ENCODE data around the gene ULK4. TPM values are rescaled to one million over a fixed set of nuclear protein-coding genes. Genes with fewer than 3 reads are reported as not detected.
"Not testable (repeated sequence)": the region's sequence is repeated elsewhere in the genome, so short reads cannot be mapped to it uniquely, and the experiment has no call there.

Gene ULK4
- polyA plus RNA-seq, 10 donors: 1.2 to 3.7 (median 2.1) TPM

DNA sequence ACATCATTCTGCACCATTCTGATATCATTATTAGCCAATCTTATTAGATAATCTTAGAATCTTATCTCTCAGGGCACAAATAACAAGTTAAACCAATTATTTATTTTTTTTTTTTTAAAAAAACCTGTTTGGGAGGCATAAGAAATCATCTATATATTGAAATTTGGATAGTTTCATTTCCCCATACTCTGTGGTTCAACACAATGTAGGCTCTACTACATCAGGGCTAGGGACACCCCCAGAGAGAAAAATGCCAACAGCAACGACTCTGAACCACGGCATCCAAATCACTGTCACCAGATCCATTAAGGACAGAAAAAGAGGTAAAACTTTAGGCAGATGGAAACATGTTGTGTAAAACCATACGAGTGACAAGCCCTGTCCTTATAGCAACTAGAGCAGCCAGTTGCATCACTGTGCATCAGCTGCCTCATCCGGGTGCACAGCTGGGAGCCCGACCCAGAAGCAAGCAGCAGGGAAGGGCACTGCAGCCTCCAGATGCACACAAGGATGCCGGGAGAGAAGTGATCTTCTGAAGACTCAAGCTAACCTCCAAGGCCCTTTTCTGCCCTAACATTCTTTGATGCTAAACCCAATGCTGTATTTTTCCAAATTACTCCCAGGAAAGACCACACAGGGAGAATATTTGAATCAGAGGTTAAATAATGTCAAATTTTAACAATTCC lies 381.5 kb downstream of the ULK4 start:
- no peak for DNase-seq

DNA sequence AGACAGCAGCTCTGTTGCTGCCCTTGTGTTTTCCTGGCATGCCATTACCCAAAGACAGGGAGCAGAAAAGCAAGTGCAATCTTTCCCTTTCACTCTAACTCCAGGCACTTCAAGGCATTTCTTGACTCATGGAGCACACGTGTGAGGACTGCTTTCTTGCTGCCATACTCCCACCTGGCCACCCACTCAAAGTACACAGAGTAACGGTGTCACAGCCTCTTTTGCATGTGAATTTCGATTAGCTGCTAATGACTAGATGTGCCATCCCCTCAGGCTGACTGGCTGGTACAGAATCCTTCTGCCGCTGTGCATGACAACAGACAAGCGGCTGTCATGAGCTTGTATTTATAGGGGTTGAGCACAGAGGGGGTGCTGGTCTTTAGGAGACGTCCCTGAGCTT lies 382.0 kb downstream of the ULK4 start:
- DNase-seq: no peak

DNA sequence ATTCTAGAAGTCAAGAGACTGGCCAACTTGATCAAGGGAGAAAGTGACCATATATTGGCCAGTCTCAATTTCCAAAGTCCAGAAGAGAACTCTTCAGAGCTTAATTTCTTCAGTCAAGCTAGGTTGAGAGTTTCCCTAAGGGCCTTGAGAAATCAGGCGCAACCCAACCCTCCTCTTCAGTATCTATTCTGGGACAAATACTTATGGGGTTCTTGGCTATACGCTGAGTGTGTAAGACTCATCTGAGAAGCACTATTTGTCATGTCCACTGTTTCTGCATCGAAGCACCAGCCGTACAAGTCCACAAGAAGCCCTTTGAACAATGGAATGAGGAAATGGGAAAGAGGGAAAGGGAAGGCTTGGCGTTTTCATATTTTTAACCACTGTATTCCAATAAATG lies 383.1 kb downstream of the ULK4 start:
- no peak for DNase-seq

DNA sequence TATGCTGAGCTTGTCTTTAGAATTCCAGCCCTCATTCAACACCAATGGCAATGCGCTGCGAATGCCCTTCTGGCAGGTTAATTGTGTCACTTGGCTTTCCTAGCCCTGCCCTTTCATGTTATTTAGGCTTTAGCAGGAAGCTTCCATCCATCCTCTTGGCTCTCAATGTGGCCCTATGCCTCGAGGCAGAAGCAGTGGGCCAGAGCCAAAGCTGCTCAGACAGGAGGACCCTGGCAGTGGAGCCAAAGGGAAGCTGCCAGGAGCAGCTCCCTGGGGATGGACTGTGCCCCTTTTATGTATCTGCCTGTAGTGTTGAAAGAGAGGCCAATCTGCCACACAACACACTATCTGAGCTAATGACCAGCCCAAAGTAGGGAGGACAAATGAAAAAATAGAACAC lies 386.2 kb downstream of the ULK4 start:
- DNase-seq: no peak

DNA sequence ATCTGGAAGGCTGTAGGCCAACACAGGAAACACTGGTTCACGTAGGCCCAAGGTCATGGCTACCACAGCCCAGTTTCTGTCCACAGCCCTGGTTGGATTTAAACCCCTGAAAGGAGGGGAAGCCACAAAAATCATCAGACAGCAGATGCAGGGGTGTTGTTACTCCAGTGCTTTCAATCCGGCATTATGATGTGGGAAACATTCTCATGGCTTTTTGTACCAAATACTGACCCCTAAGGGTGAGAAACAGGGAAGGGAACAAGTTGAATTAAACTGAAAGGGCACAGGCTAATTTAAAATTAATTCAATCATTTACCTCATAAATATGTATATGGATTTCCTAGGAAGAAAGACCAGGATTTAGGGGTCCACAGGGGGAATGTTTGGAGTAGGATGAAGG lies 387.0 kb downstream of the ULK4 start:
- DNase-seq: no peak

DNA sequence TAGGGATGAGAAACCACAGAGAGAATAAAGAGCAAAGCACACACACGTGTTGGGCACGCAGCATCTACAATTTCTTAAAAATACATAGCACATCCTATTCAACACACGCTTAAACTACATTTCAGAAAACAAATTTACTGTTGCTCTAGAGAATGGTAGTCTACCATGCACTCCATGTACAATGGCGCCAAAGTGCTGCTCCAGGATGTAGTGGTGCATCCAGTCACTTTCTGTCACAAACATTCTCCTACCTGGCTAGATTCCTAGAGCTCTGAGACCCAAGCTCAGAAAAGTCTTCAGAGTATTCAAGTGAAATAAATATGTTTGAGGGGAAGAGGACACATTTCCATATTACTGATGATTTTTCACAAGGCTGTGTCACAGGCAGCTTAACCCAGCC lies 388.3 kb downstream of the ULK4 start:
- DNase-seq: no peak

DNA sequence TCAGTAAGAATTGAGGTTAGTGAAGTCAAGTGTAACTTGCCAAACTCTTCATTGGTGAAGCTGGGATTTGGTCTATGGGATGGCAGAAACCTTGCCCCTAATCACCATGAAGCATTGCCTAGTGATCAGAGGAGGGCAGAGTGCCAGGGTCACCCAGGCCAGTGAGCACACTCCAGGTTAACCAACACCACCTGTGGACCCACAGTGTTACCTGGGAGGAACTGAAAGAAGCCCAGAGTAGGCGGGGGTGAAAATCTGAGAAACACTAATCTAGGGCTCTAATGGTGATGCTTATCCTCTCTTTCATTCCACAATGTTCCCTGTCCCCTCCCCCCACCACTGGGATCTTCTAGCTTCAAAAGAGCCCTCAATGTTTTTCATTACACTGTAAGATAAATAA lies 389.8 kb downstream of the ULK4 start:
- no peak for DNase-seq

DNA sequence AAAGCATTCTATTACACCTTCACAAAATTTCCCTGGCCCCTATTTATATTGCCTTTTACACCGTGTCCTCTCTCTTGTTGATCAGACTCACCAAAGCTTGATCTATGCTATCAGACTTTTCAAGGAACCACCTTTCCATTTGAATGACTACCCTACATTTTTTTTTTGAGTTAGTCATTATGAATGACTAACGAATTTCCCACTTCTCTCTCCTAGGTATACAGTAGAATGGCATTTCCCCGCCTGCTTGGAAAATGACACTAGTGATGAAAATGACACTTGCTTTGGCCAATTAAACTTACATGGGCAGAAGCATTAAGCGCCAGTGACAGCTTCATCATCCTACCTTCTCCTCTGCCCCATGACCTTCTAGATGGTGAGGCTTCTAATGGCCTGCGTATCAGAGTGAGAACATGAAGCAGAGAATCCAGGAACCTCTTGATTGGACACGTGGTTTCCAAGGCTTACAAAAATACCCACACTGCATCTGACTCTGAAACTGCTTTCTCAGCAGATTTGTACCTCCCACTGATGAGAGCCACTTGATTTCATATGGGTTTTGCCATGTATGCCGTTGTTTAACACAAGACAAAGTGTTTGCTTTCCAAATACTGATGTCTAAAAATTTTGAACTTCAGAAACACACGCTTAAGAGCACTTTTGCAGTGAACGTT lies 392.1 kb downstream of the ULK4 start:
- DNase-seq: no peak

DNA sequence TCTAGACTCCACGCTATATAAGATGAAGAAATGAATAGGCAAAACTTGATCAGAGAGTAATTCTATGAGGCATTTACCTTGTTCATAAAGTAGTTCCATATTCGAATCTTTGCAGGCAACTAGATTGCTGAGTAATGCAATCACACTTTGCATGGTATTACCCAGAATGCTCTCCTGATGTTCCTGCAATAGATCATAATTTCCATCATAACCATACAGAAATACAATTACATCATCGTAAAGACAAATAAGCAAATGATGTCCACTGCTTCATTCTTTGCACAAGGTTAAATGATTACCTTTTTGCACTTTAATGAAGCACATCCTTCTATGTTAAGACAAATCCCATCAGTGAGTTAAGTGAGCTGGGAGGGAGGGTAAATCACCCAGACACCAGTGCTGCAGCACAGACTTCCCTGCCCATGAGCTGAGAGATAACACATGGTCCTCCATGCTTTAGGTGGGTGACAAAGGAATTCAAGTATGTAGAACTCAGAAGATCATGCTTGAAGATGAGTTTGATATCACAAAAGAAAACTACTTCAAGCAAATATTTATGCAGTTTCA lies 395.9 kb downstream of the ULK4 start:
- DNase-seq: no peak

DNA sequence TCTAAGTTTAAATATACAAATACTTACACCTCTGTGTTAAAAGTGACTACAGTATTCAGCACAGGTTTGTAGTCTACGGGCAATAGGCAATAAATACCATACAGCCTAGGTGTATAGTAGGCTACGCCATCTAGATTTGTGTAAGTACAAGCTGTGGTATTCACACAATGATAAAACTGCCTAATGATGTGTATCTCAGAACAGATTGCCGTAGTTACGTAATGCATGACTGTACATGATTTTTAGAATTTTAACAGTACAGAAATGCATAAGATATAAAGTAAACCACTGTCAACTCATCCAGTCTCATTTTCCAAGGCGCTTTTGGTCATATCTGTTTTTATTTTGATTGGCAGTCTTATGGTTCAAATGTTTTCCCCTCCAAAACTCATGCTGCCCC lies 396.9 kb downstream of the ULK4 start:
- no peak for DNase-seq

DNA sequence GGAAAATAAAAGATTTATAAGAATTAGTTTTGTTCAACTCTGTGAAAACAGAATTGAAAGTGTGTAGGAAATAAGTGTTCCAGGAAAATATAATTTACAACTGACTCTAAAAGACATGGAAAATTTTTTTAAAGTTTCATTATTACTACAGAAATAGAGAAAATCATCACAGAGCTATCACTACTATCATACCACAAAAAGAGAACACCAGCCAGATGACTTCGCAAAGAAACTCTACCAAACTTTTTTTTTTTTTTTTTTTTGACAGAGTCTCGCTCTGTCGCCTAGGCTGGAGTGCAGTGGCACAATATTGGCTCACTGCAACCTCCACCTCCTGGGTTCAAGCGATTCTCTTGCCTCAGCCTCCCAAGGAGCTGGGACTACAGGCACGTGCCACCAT lies 405.7 kb downstream of the ULK4 start:
- DNase-seq: not testable (repeated sequence)

DNA sequence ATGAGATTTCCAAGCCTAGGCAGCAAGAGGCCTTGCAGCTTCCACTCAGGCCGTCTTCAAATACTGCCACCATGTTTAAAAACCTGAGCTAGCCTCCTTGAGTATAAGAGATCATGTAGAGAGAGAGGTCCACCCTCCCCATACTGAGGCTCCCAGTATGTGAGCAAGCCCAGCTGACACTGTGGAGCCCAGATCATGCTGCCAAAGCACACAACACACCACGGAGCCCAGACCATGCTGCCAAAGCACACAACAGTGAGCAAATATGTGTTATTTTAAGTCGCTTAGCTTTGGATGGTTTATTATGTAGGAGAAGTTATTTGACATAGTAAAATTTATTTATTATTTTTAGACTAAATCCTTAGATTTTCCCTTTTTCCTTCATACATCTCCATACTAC lies 428.9 kb downstream of the ULK4 start:
- no peak for DNase-seq

DNA sequence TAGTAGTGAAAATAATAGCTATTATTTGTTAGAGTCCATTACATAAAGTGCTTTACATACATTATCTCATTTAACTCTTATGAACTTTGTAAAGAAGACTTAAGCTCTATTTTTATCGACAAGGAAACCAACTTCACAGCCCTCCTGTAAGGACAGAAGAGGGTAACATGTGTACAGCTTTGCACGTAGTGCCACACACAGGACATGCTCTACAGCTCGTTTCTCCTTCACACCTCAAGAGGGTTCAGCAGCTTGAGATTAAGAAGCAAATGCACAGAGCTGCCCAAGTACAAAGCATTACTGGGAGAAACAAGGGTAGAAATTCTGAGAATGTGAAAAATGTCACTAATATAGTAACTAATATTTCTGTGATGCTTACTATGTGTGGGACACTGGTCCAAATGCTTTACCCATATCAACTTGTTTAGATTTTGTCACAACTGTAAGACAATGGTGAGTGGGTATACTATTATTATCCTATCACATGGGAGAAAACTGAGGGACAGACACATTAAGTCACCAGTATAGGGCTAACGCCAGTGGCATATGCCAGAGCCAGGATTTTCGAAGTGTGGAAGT lies 434.8 kb downstream of the ULK4 start:
- DNase-seq: no peak

DNA sequence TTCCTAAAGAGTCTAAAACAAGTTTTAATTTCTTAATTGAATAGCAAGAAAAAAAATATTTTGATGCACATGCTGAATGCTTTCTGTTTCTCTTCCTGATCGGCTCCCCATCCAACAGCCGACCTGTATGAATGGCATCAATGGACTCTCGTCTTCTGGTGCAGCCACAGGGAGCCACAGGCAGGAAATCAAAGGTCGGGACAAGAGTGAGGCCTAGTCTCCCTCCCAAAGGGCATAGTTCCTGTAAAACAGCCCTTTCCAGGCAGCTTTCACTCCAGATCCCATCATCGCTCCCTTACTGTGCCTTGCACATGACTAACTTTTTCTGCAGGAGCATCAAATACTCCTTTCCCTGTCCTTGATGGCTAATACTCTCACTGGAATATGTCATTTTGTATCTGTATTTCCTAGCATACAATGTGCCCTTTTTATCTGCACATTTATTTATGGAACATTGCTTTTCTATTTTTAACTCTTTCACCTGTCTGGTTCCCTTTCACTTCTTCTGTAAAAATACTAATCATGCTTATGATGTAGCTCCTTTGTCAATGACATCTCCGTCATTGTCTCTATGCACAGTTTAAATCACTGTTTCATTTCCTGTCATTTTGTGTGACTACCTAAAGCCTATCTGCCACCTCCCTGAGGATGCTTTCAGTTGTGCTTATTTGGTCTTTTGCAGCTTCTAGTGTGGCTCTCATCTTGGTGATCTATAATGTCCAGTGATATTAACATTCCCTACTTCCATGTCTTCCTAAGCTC lies 436.4 kb downstream of the ULK4 start:
- DNase-seq: no peak

DNA sequence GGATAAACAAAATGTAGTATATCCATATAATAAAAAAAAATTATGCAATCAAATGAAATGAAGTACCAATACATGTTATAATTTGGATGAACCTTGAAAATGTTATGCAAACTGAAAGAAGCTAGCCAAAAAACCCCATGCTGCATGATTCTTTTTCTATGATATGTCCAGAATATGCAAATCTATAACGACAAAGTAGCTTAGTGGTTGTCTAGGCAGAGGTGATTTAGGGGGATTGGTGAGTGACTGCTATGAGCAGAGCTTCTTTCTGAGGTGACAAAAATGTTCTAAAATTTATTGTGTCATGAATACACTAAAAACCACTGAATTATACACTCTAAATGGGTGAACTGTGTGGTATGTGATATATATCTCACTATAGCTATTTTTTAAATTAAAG lies 438.0 kb downstream of the ULK4 start:
- no peak for DNase-seq

DNA sequence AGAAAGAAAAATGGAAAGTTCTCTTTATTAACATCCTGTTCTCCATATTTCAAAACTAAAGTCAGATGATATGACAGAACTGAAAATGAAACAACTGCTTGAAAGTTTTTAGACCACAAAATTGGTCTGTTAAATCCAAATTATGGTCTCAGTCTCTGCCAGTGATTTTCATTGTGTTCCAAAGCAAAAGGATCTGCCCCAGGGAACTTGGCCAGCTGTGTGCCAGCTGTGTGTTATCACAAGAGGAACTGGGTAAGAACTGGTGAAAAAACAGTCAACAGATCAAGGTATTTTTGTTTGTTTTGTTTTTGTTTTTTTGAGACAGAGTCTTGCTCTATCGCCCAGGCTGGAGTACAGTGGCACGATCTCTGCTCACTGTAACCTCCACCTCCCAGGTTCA lies 439.3 kb downstream of the ULK4 start:
- DNase-seq: peak in 1 of 3 donors; percentile 13

DNA sequence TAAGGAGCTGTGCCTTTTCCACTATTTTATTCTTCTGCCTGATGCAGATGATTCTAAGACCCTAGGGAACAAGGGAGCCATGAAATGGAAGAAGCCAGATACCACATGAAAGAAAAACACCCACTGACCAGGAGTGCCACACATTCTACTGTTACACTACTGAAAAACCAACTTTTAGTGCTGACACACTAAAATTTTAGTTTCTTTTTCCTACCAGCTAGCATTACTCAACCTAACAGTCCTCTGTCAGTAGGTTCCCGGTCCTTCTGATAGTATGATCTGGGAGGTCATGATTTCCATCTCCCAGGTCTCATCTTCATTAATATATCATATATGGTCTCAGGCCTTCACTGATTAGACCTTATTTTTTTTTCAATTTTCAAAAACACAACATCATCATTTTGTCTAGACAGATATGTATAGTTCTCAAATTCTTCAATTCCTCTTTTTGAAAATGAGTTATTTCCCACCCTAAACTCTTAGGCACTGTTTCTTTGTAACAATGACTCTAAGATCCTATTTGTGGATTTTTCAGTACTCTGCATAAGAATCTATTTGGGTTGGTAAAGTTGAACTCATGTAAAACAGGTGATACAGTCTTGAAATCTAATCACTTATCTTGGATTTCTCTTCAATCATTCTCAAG lies 440.8 kb downstream of the ULK4 start:
- DNase-seq: no peak

DNA sequence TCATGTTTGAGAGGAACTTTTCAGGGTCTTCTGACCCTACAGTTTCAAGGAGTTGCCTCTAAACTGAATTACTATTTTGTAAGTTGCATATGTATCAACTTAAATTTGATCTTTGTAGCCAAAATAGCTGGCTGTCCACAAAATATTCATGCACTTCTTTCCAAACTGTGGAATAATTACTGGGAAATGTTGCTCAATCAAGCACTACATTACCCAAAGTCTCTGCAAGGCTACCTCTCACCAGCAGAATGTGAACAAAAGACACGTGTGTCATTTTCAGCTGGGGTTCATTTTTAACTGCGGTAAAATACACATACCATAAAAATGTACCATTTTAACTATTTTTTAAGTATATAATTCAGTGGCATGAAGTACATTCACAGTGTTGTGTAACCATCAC lies 442.2 kb downstream of the ULK4 start:
- no peak for DNase-seq

DNA sequence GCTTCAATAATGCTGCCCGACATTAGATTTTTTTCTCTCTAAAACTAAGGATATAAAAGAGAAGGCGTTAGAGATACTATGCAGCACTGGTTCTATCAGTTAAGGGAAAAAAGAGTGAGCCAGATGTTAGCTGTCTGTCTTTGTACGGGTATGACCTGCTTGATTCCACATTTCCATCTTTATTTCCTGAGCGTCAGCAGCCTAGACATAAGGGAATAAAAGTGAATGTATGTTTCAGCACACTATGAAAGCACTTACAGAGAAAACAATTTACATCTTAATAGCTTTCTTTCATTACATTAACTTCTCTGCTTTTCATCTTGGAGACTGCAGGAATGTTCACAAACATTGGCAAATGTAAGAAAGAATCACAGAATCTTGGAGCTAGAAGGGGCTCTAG lies 443.3 kb downstream of the ULK4 start:
- no peak for DNase-seq

DNA sequence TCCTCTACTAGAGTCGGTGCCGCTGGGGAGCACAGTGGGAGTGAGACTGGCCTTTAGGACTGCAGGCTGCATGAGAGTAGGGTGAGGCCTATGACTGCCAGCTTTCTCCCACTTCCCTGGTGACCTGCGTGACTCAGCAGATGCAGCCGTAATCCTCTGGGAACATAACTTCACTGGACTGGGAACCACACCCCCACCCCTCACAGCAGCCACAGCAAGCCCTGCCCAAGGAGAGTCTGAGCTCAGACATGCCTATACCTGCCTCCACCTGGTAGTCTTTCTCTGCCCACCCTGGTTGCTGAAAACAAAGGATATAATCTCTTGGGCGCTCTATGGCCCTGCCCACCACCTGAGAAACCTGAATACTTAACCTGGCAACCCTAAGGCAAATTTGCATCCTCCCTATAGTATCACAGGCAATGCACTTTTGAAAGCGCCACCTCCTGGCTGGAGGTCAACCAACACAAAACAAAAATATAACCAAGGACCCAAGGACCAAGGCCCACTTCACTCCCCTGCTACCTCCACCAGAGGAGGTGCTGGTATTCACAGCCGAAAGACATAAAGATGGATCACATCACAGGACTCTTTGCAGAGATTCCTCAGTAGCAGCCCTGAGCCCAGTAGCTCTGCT lies 453.7 kb downstream of the ULK4 start:
- DNase-seq: no peak

DNA sequence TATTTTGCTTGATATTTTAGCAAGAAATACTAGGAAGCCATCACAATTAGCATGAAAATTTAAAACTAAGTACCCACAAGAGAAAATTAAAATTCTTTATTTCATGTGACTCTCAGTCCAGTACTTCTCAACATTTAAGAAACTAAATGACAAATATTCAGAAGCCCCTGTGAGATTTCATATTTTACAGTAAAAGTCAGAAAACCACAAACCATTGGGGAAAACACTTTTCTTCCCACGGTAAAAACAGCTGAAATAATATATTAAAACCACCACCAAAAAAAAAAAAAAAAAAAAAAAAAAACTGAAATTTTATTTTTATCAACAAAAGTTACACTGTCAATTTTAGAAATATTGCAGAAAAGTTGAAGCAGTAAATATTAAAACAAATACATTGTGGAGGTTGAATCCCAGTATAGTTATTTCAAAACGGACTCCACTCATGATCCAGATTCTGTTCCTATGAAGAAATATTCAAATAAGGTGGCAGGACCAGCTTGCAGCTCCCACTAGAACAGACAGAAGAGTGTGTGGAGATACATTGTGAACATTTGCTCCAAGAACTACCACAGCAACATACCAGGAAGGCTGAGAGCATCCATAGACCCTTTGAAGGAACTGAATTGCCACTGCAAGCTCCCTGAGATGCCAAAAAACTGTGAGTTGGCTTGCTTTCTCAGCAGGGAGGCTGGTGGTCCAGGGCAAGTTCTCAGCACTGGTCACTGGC lies 454.4 kb downstream of the ULK4 start:
- no peak for DNase-seq
